Heart left ventricle (tissue), 16 donors: ENCODE data around the gene ABCA13. TPM values are rescaled to one million over a fixed set of nuclear protein-coding genes. Genes with fewer than 3 reads are reported as not detected.

Experiments used
- ATAC-seq, 4 donors: fragments of 200-7000 bp; cut with Tn5 transposase; one replicate each; pipeline ENCODE4 v1.9.1; 2020 to 2022; ENCODE audit warnings: moderate library complexity in 4 of 4, mild to moderate bottlenecking in 3 of 4, moderate number of reproducible peaks in 1 of 4
- DNase-seq, 5 donors: peaks; one replicate each; pipeline ENCODE4 v3.0.0-alpha.2; 2020
- H3K27ac ChIP-seq, 12 donors: fragments of 200-600 bp; sonication (generic) in 4 of 12; one replicate each; pipeline versions ENCODE4 v1.5.0 to v1.8.0; 2016 to 2022; ENCODE audit warnings: mild to moderate bottlenecking in 2 of 12
- H3K27me3 ChIP-seq, 9 donors: fragments of 200-600 bp; sonication (generic) in 2 of 9; one replicate each; pipeline versions ENCODE4 v1.5.1 to v1.8.0; 2016 to 2022; ENCODE audit warnings: mild to moderate bottlenecking in 3 of 9
- H3K36me3 ChIP-seq, 9 donors: fragments of 200-600 bp; sonication (generic) in 2 of 9; one replicate each; pipeline versions ENCODE4 v1.5.0 to v1.8.0; 2018 to 2022; ENCODE audit warnings: mild to moderate bottlenecking in 2 of 9
- H3K4me1 ChIP-seq, 12 donors: fragments of 200-600 bp; sonication (generic) in 4 of 12; one replicate each; pipeline versions ENCODE4 v1.5.0 to v1.8.0; 2016 to 2022; ENCODE audit warnings: mild to moderate bottlenecking in 3 of 12
- H3K4me3 ChIP-seq, 12 donors: fragments of 200-600 bp; sonication (generic) in 4 of 12; one replicate each; pipeline versions ENCODE4 v1.5.0 to v1.8.0; 2017 to 2022; ENCODE audit warnings: mild to moderate bottlenecking in 9 of 12, moderate library complexity in 4 of 12
- H3K9me3 ChIP-seq, 12 donors: fragments of 200-600 bp; sonication (generic) in 4 of 12; one replicate each; pipeline versions ENCODE4 v1.5.0 to v1.8.0; 2016 to 2022; ENCODE audit warnings: mild to moderate bottlenecking in 1 of 12
- POLR2A ChIP-seq, 2 donors: fragments of 450-650 bp; IDR thresholded peaks; one replicate each; pipeline ENCODE4 v1.6.1; 2017; ENCODE audit warnings: antibody characterized with exemption in 2 of 2, mild to moderate bottlenecking in 2 of 2, moderate library complexity in 2 of 2
- WGBS, 4 donors: extraction: QIAGEN DNeasy Blood & Tissue Kit in 2 of 4; methylation state at CpG; one replicate each; pipeline versions ENCODE4 v1.1.5 to v1.1.7; 2013 to 2018; 5-methylcytosine and 5-hydroxymethylcytosine counted together
- intact Hi-C, 10 donors: fragments of 100-400 bp; cut with DNase I; formaldehyde crosslinking; loops; one replicate each; pipeline versions ENCODE4 v1.11.1 to v1.14.2; 2022
- polyA plus RNA-seq, 2 donors: library from polyadenylated mRNA; stranded (reverse); fragments of 200-250 nt; gene quantifications; one replicate each; pipeline ENCODE4 v1.2.3, GENCODE V29; 2013
- total RNA-seq, 9 donors: library from RNA; depleted of rRNA in 2 of 9; stranded (reverse); fragments of >200 nt in 2 of 9; fragmentation: NEBNext Ultra II Directional in 3 of 9; extraction: Animal tissue kit (Norgen Biotek cat#: 25700) in 3 of 9; gene quantifications; one replicate each; pipeline versions ENCODE4 v1.1.0 to v1.2.4, GENCODE V29; 2016 to 2023
- TF ChIP-seq, protein P1 (sequence below), 12 donors: fragments of 200-600 bp; sonication (generic) in 4 of 12; IDR thresholded peaks; one replicate each; pipeline versions ENCODE4 v1.5.0 to v1.8.0; 2018 to 2022; ENCODE audit warnings: antibody characterized with exemption in 12 of 12, mild to moderate bottlenecking in 5 of 12
- donor health status: ischemic (EF 13 %, LVEDD 7.1; RV severe dilation, severe dysfunction).
- donor health status: healthy with polysubstance abuse.
- donor health status: DM: no; HTN: yes; CAD: no.
- donor health status: DM: no; HTN: no; CAD: no.
- donor health status: ischemic (EF 25% LVEDD 6.9; RV normal size, moderate dysfunction).
- donor health status: ischemic (EF 25% LVEDD 5.7; RV mildly dilated, moderate dysfunction).
- donor health status: healthy.
- donor health status: DM: yes; HTN: yes; CAD: no.
- donor health status: ischemic (EF 35%, LVEDD 5.7; RV mildly dilated, moderate dysfunction).
- donor health status: nonischemic (EF 11% LVEDD 7.7; RV severe dilation, severe dysfunction).
- donor health status: DM: yes; HTN: yes; CAD: no.
- donor health status: PGD.
- donor health status: ischemic (EF 29% LVEDD 5.4; RV normal size, mild dysfunction).
- donor health status: nonischemic (EF 23%, LVEDD 6.1; RV moderate dilation, normal function).

Gene ABCA13
- total and polyA plus RNA-seq, 11 donors: 0.01 to 0.29 (median 0.07) TPM; not detected in 3

DNA sequence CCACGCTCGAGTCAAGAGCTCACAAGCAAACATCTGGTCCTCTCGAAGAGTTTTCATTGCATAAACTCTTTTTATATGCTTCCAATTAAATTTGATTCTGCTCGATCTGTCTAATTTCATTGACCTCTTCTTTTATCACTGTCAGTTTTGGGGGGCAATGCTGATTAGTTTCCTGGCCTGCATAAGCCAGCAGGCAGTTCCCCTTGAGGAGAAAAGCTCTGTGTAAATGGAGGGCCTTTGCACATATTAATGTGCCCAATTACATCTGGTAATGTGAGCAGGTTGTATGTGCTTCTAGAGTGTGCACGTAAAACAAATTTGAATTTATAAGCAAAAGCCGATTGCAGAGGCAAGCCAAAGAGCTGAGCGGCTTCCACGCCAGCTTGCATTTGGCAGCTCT lies 210.3 kb downstream of the ABCA13 start:
- intact Hi-C loops: loop anchor here in 1 of 10 donors (10.0 kb wide), 1 partner anchor 63 kb away; no protein-coding TSS in a partner anchor
- no peak for DNase-seq
- ATAC-seq: no peak
- H3K4me3 ChIP-seq: no peak overlapping the region
- no peak overlapping the region for H3K27ac ChIP-seq
- 85 to 93% (median 87%) methylated on average over 8 of the region's 8 CpGs for WGBS, 4 donors
- H3K27me3 ChIP-seq: no peaks in the 10 kb centered on the region
- no peaks in the 10 kb centered on the region for H3K4me1 ChIP-seq
- H3K36me3 ChIP-seq: no peaks in the 10 kb centered on the region
- TF ChIP-seq, protein P1, sequence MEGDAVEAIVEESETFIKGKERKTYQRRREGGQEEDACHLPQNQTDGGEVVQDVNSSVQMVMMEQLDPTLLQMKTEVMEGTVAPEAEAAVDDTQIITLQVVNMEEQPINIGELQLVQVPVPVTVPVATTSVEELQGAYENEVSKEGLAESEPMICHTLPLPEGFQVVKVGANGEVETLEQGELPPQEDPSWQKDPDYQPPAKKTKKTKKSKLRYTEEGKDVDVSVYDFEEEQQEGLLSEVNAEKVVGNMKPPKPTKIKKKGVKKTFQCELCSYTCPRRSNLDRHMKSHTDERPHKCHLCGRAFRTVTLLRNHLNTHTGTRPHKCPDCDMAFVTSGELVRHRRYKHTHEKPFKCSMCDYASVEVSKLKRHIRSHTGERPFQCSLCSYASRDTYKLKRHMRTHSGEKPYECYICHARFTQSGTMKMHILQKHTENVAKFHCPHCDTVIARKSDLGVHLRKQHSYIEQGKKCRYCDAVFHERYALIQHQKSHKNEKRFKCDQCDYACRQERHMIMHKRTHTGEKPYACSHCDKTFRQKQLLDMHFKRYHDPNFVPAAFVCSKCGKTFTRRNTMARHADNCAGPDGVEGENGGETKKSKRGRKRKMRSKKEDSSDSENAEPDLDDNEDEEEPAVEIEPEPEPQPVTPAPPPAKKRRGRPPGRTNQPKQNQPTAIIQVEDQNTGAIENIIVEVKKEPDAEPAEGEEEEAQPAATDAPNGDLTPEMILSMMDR (IDR thresholded peaks at IDR 0.05): no peak
- no peak for TF ChIP-seq POLR2A (IDR thresholded peaks at IDR 0.05)
- H3K9me3 ChIP-seq: no peaks in the 10 kb centered on the region

DNA sequence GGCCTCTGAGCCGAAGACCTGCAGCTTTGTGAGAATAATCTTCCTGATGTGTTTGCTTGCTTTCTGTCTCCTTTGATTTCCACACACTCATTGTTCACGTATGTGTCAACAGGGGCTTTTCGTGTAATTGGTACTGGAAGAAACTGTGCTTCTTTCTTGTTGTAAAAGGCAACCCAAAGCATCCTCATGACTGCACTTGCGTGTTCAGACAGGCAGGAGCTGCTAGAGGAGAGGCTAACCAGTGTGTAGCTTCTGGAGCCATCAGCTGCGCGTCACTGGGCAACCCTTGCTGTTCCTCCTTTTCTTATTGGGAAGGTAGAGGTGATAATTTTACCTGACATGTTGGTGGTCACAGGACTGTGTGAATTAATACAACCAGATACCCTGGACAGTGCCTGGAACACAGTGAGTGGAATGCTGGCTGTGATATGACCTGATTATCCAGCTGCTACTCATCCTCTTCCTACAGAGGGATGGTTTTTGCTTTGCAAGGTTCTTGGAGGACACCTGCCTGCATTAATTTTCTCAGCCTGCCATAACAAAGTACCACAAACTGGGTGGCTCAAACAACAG lies 213.0 kb downstream of the ABCA13 start:
- H3K9me3 ChIP-seq: no peaks in the 10 kb centered on the region
- H3K27me3 ChIP-seq: no peaks in the 10 kb centered on the region
- no peaks in the 10 kb centered on the region for H3K36me3 ChIP-seq
- H3K27ac ChIP-seq: no peak overlapping the region
- TF ChIP-seq, protein P1 (IDR thresholded peaks at IDR 0.05): no peak
- TF ChIP-seq POLR2A (IDR thresholded peaks at IDR 0.05): no peak
- ATAC-seq (no peak), DNase-seq (no peak)
- no peak overlapping the region for H3K4me3 ChIP-seq
- H3K4me1 ChIP-seq: peaks cover 0 to 3% (median 0%) of the 10 kb centered on the region in 12 donors
- WGBS, 4 donors: 82 to 92% (median 91%) methylated on average over 6 of the region's 6 CpGs
- intact Hi-C loops: loop anchor here in 1 of 10 donors (10.0 kb wide), 1 partner anchor 61 kb away; no protein-coding TSS in a partner anchor

DNA sequence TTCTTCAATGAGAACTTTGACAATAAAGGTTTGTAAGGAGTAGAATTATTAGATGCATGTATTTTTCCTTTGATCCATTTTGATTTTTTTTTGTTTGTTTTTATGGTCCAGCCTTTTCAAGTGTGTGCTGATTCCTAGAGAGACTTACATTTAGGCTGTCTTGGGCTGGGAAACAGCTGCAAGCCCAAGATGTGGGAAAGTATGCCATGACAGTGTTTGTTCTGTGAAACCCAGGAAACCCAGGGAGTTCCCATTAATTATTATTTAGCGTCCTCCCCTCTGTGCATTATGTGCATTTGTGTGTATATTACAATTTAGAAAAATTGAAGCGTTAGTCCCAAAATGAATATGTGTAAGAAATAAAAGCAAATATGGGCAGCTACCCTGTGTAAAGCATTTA lies 216.7 kb downstream of the ABCA13 start:
- H3K36me3 ChIP-seq: no peaks in the 10 kb centered on the region
- 87 to 90% (median 88%) methylated on average over 2 of the region's 2 CpGs for WGBS, 4 donors
- H3K4me1 ChIP-seq: peaks cover 0 to 29% (median 0%) of the 10 kb centered on the region in 12 donors
- H3K27me3 ChIP-seq: no peaks in the 10 kb centered on the region
- H3K4me3 ChIP-seq: no peak overlapping the region
- H3K9me3 ChIP-seq: no peaks in the 10 kb centered on the region
- ATAC-seq (no peak), DNase-seq (no peak)
- TF ChIP-seq, protein P1 (IDR thresholded peaks at IDR 0.05): no peak
- no peak for TF ChIP-seq POLR2A (IDR thresholded peaks at IDR 0.05)
- intact Hi-C loops: loop anchor here in 1 of 10 donors (10.0 kb wide), 1 partner anchor 57 kb away; no protein-coding TSS in a partner anchor
- H3K27ac ChIP-seq: no peak overlapping the region

DNA sequence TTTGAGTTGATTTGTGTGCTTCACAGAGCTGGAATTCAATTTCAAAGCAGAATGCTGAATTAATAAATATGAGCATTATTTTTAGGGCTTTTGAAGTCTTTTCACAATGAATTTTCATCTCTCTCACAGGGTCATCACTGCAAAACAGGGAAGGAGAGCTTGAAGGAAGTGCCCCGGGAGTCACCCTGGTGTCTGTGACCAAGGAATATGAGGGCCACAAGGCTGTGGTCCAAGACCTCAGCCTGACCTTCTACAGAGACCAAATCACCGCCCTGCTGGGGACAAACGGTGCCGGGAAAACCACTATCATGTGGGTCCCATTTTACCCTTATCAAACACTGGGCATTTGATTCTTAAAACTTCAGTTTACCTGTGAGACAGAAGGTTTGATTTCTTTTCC lies 217.7 kb downstream of the ABCA13 start:
- TF ChIP-seq, protein P1 (IDR thresholded peaks at IDR 0.05): no peak
- TF ChIP-seq POLR2A (IDR thresholded peaks at IDR 0.05): no peak
- no peak for DNase-seq
- no peak for ATAC-seq
- intact Hi-C loops: loop anchor here in 1 of 10 donors (10.0 kb wide), 1 partner anchor 56 kb away; no protein-coding TSS in a partner anchor
- no peaks in the 10 kb centered on the region for H3K27me3 ChIP-seq
- no peaks in the 10 kb centered on the region for H3K9me3 ChIP-seq
- H3K4me1 ChIP-seq: peaks cover 0 to 29% (median 0%) of the 10 kb centered on the region in 12 donors
- H3K36me3 ChIP-seq: no peaks in the 10 kb centered on the region
- WGBS, 4 donors: 81 to 82% (median 82%) methylated on average over 4 of the region's 4 CpGs
- peak overlapping the region in 1 of 12 donors; percentile 87 for H3K27ac ChIP-seq
- H3K4me3 ChIP-seq: no peak overlapping the region
